Activated naive CD8-positive, alpha-beta T cell (primary cell): Measurements from ENCODE around the gene TRIO.

Source experiments
- H3K27ac Mint-ChIP-seq: one replicate; pipeline ENCODE4 v1.8.0; 2021; ENCODE audit warnings: mixed read lengths
- H3K27me3 Mint-ChIP-seq: one replicate; pipeline ENCODE4 v1.8.0; 2021; ENCODE audit warnings: mixed read lengths
- H3K36me3 Mint-ChIP-seq: one replicate; pipeline ENCODE4 v1.8.0; 2021; ENCODE audit warnings: mixed read lengths
- H3K4me1 Mint-ChIP-seq: one replicate; pipeline ENCODE4 v1.8.0; 2021; ENCODE audit warnings: low read depth, mixed read lengths
- H3K4me3 Mint-ChIP-seq: one replicate; pipeline ENCODE4 v1.8.0; 2021; ENCODE audit warnings: mild to moderate bottlenecking, mixed read lengths
- H3K9me3 Mint-ChIP-seq: one replicate; pipeline ENCODE4 v1.8.0; 2021; ENCODE audit warnings: low read depth, mixed read lengths

The TRIO gene

DNA sequence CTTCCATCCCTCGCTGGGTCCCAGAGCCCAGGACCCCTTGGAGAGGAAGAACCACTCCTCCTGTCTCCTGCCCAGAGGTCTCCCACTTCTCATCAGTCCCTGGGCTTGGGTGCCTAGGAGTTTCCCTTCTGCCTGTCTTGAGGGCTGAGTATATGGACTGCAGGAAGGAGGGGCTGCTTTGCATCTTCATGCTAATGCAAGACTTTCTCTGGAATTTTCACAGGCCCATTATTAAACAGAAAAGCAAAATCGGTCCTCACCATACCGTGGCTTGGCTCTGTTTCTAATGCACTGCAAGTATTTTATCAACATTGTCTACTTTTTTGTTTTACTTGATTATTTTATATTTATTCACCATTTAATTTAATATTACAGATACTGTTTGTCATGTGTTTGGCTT lies 34.5 kb downstream of the TRIO start:
- Mint-ChIP-seq H3K4me1 (no peaks in the 10 kb centered on the region), H3K4me3 (no peak overlapping the region), H3K27ac (no peak overlapping the region)

GRCh38 chr5:14178091-14178490 lies 34.9 kb downstream of the TRIO start:
- Mint-ChIP-seq H3K9me3 (no peaks in the 10 kb centered on the region), H3K27me3 (peaks cover 7% of the 10 kb centered on the region), H3K4me3 (no peak overlapping the region), H3K27ac (no peak overlapping the region), H3K4me1 (no peaks in the 10 kb centered on the region), H3K36me3 (no peaks in the 10 kb centered on the region)

More for the DNA sequence above, 34.5 kb downstream of the TRIO start:
- Mint-ChIP-seq H3K27me3 (peaks cover 7% of the 10 kb centered on the region), H3K36me3 (no peaks in the 10 kb centered on the region), H3K9me3 (no peaks in the 10 kb centered on the region)

GRCh38 chr5:14178671-14179211 lies 35.6 kb downstream of the TRIO start:
- no peaks in the 10 kb centered on the region for H3K4me1 Mint-ChIP-seq
- peaks cover 7% of the 10 kb centered on the region for H3K27me3 Mint-ChIP-seq
- no peak overlapping the region for H3K27ac Mint-ChIP-seq
- no peak overlapping the region for H3K4me3 Mint-ChIP-seq
- no peaks in the 10 kb centered on the region for H3K9me3 Mint-ChIP-seq
- no peaks in the 10 kb centered on the region for H3K36me3 Mint-ChIP-seq

- Mint-ChIP-seq H3K27ac (no peak overlapping the region), H3K4me1 (no peaks in the 10 kb centered on the region), H3K4me3 (no peak overlapping the region), H3K27me3 (peaks cover 5% of the 10 kb centered on the region), H3K9me3 (no peaks in the 10 kb centered on the region), H3K36me3 (no peaks in the 10 kb centered on the region)
Observed at GRCh38 chr5:14179446-14179845, 36.3 kb downstream of the TRIO start.

DNA sequence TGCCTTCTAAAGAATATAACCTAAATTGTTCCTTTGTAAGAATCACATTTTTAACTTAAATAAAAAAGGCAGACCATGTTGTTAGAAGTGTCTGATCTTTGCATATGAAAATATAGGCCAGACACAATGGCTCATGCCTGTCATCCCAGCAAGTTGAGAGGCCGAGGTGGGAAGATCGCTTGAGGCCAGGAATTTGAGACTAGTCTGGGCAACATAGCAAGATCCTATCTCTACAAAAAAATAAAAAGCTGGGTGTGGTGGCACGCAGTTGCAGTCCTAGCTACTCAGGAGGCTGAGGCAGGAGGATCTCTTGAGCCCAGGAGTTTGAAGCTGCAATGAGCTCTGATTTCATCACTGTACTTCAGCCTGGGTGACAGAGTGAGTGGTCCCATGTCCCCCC lies 37.3 kb downstream of the TRIO start:
- H3K36me3 Mint-ChIP-seq: no peaks in the 10 kb centered on the region
- H3K27me3 Mint-ChIP-seq: peaks cover 2% of the 10 kb centered on the region
- H3K9me3 Mint-ChIP-seq: no peaks in the 10 kb centered on the region
- no peaks in the 10 kb centered on the region for H3K4me1 Mint-ChIP-seq
- H3K4me3 Mint-ChIP-seq: no peak overlapping the region
- no peak overlapping the region for H3K27ac Mint-ChIP-seq

DNA sequence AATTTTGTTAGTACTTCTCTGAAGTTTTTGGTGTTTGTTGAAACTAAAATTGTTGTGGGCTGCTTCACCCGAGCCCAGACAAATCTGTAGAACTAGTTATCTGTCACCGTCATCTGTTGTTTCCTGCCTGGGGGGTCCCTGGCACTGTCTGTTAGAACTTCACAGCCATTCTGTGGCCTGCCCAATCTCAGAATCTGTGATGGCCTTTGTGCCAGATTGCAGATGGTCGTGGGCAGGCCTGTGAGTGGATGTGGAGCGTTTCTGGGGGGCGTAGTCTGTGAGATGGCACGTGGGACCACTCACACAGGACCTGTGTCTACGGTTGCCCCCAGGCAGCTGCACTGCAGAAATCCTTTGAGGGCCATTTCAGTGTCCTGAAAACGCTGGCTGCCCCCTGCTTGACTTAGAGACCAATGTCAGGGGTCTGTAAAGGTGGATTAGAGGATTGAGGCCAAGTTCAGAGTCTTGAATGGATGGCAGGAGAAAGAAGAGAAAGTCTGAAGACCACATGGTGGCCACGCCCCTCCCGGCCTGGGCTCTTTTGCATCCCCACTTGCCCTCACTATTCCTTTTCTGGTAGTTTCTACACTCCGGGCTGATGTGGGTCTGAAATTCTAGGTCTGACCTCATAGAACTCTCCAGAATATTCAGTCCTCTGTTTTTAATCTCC lies 38.3 kb downstream of the TRIO start:
- no peaks in the 10 kb centered on the region for H3K4me1 Mint-ChIP-seq
- H3K9me3 Mint-ChIP-seq: no peaks in the 10 kb centered on the region
- H3K4me3 Mint-ChIP-seq: no peak overlapping the region
- no peak overlapping the region for H3K27ac Mint-ChIP-seq
- no peaks in the 10 kb centered on the region for H3K36me3 Mint-ChIP-seq
- peaks cover 2% of the 10 kb centered on the region for H3K27me3 Mint-ChIP-seq

DNA sequence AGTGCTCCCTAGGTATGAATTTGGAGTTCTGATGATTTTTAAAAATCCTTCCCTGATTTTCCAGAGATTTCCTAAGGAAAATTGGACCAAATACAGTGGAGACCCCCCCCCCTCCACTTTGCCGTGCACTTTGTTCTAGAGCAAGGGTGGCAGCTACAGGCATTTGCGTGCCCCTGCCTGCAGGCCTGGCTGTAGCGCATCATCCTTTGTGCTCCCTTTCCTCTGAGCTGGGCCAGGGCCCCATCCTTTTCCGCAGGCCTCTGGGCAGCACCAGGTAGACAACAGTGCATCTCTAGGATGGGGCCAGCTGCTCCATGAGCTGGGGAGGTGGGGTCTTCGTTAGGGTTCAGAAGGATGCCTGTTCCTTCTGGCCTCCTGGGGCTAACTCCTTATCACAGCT lies 39.6 kb downstream of the TRIO start:
- no peaks in the 10 kb centered on the region for H3K36me3 Mint-ChIP-seq
- no peak overlapping the region for H3K27ac Mint-ChIP-seq
- no peaks in the 10 kb centered on the region for H3K9me3 Mint-ChIP-seq
- H3K27me3 Mint-ChIP-seq: peaks cover 1% of the 10 kb centered on the region
- H3K4me1 Mint-ChIP-seq: no peaks in the 10 kb centered on the region
- no peak overlapping the region for H3K4me3 Mint-ChIP-seq

GRCh38 chr5:14183187-14183939 lies 40.2 kb downstream of the TRIO start:
- H3K4me1 Mint-ChIP-seq: no peaks in the 10 kb centered on the region
- H3K9me3 Mint-ChIP-seq: no peaks in the 10 kb centered on the region
- no peak overlapping the region for H3K4me3 Mint-ChIP-seq
- no peaks in the 10 kb centered on the region for H3K36me3 Mint-ChIP-seq
- H3K27ac Mint-ChIP-seq: no peak overlapping the region
- peaks cover 1% of the 10 kb centered on the region for H3K27me3 Mint-ChIP-seq

GRCh38 chr5:14184082-14184481 lies 40.9 kb downstream of the TRIO start:
- Mint-ChIP-seq H3K4me1 (no peaks in the 10 kb centered on the region), H3K9me3 (no peaks in the 10 kb centered on the region), H3K36me3 (no peaks in the 10 kb centered on the region), H3K27me3 (peaks cover 1% of the 10 kb centered on the region), H3K4me3 (no peak overlapping the region), H3K27ac (no peak overlapping the region)

GRCh38 chr5:14184725-14185124 lies 41.6 kb downstream of the TRIO start:
- Mint-ChIP-seq H3K27me3 (peaks cover 1% of the 10 kb centered on the region), H3K9me3 (no peaks in the 10 kb centered on the region), H3K36me3 (no peaks in the 10 kb centered on the region), H3K27ac (no peak overlapping the region), H3K4me3 (no peak overlapping the region), H3K4me1 (no peaks in the 10 kb centered on the region)

- Mint-ChIP-seq H3K27ac (no peak overlapping the region), H3K27me3 (peaks cover 1% of the 10 kb centered on the region)
Observed at GRCh38 chr5:14185326-14186058, 42.4 kb downstream of the TRIO start.

DNA sequence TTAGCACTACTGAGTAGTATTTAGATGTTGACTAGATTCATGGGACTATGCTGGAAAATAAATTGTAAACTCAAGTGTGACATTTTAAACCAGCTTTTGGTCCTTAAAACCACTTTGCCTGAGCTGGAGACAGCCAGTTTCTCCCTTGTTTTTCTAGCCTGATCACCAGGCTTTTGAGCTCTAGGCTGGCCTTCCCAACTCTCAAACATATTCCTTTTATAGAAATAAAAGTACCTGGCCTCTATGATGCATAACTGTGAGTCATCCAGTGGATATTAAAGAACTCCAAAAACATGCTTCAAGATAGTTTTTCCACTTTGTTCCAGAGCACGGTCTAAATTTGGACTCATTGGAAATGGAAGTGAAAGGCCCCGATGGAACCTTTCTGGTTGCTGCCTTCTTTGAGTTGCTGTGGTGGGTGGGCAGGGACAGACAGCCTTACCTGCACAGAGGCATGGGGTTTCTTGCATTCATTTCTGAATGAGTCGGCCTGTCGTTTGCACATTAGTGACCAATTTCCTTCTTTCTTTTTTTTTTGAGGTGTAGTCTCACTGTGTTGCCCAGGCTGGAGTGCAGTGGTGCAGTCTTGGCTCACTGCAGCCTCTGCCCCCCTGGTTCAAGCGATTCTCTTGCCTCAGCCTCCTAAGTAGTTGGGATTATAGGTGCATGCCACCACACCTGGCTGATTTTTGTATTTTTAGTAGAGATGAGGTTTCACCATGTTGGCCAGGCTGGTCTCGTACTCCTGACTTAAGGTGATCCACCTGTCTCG lies 43.1 kb downstream of the TRIO start:
- Mint-ChIP-seq H3K4me1 (no peaks in the 10 kb centered on the region), H3K27ac (no peak overlapping the region), H3K4me3 (no peak overlapping the region), H3K9me3 (no peaks in the 10 kb centered on the region), H3K27me3 (peaks cover 1% of the 10 kb centered on the region), H3K36me3 (no peaks in the 10 kb centered on the region)

More at GRCh38 chr5:14185326-14186058, 42.4 kb downstream of the TRIO start:
- H3K9me3 Mint-ChIP-seq: no peaks in the 10 kb centered on the region
- H3K4me3 Mint-ChIP-seq: no peak overlapping the region
- H3K4me1 Mint-ChIP-seq: no peaks in the 10 kb centered on the region
- no peaks in the 10 kb centered on the region for H3K36me3 Mint-ChIP-seq

- H3K36me3 Mint-ChIP-seq: no peaks in the 10 kb centered on the region
- H3K4me3 Mint-ChIP-seq: no peak overlapping the region
- H3K4me1 Mint-ChIP-seq: no peaks in the 10 kb centered on the region
- no peak overlapping the region for H3K27ac Mint-ChIP-seq
- H3K27me3 Mint-ChIP-seq: peaks cover 1% of the 10 kb centered on the region
- no peaks in the 10 kb centered on the region for H3K9me3 Mint-ChIP-seq
Observed at GRCh38 chr5:14187157-14187556, 44.0 kb downstream of the TRIO start.

GRCh38 chr5:14187660-14188059 lies 44.5 kb downstream of the TRIO start:
- Mint-ChIP-seq H3K36me3 (no peaks in the 10 kb centered on the region), H3K27ac (no peak overlapping the region), H3K4me3 (no peak overlapping the region), H3K9me3 (no peaks in the 10 kb centered on the region), H3K4me1 (no peaks in the 10 kb centered on the region), H3K27me3 (peaks cover 1% of the 10 kb centered on the region)
